H1 (cell line): ENCODE data around the gene RPTOR.

Source experiments
- BRCA1 ChIP-seq: IDR thresholded peaks from 2 replicates; pipeline ENCODE4 v1.6.1; 2012; ENCODE audit warnings: low read depth, low read length, improper control_type of control experiment
- CEBPB ChIP-seq: IDR thresholded peaks from 2 replicates; pipeline ENCODE4 v1.6.1; 2012; ENCODE audit warnings: low read depth, low read length
- EGR1 ChIP-seq: IDR thresholded peaks from 2 replicates; pipeline ENCODE4 v1.6.1; 2011; ENCODE audit warnings: low read depth, low read length, borderline replicate concordance
- GABPA ChIP-seq: IDR thresholded peaks from 2 replicates; pipeline ENCODE4 v1.6.1; 2011; ENCODE audit warnings: mild to moderate bottlenecking, low read length, moderate library complexity, borderline replicate concordance; ENCODE audit not compliant: insufficient read depth
- KDM1A ChIP-seq: fragments of 200-600, 300-600 bp; sonication (generic); IDR thresholded peaks from 2 replicates; pipeline ENCODE4 v1.7.1; 2016; ENCODE audit warnings: mild to moderate bottlenecking, low read length, borderline replicate concordance
- POLR2A ChIP-seq, 2 experiments: IDR thresholded peaks; 1 replicate in 1 of 2; 2 replicates in 1 of 2; pipeline ENCODE4 v1.6.1; 2011; ENCODE audit warnings: low read depth in 2 of 2, low read length in 2 of 2, mild to moderate bottlenecking in 2 of 2; ENCODE audit errors: control extremely low read depth in 1 of 2
- RAD21 ChIP-seq, 2 experiments: IDR thresholded peaks in 1 of 2; conservative IDR thresholded peaks in 1 of 2; 2 replicates each; pipeline ENCODE4 v1.6.1; 2011; ENCODE audit warnings: low read depth in 2 of 2, low read length in 2 of 2, improper control_type of control experiment in 1 of 2, inconsistent platforms in 1 of 2, mild to moderate bottlenecking in 1 of 2, moderate library complexity in 1 of 2
- RXRA ChIP-seq: IDR thresholded peaks from 2 replicates; pipeline ENCODE4 v1.6.1; 2011; ENCODE audit warnings: low read depth, mild to moderate bottlenecking, low read length, moderate library complexity; ENCODE audit not compliant: insufficient read depth
- SAP30 ChIP-seq: fragments of 300-600 bp; sonication (generic); IDR thresholded peaks from 2 replicates; pipeline ENCODE4 v1.7.1; 2012; ENCODE audit warnings: low read length, moderate library complexity, mild to moderate bottlenecking, inconsistent platforms; ENCODE audit not compliant: insufficient read depth, insufficient replicate concordance
- SP1 ChIP-seq: IDR thresholded peaks from 2 replicates; pipeline ENCODE4 v1.6.1; 2011; ENCODE audit warnings: low read depth, low read length
- TBP ChIP-seq: IDR thresholded peaks from 2 replicates; pipeline ENCODE4 v1.6.1; 2011; ENCODE audit warnings: low read depth, low read length, improper control_type of control experiment
- TF ChIP-seq, protein P1 (sequence below), 3 experiments: IDR thresholded peaks; 1 replicate in 2 of 3; 2 replicates in 1 of 3; pipeline versions ENCODE4 v1.5.1 to v1.6.1; 2011; ENCODE audit warnings: low read length in 3 of 3, mild to moderate bottlenecking in 3 of 3, inconsistent platforms in 2 of 3, low read depth in 1 of 3, moderate library complexity in 1 of 3; ENCODE audit not compliant: insufficient read depth in 1 of 3; ENCODE audit errors: control extremely low read depth in 1 of 3
- TF ChIP-seq, protein P2 (sequence below): IDR thresholded peaks from 2 replicates; pipeline ENCODE4 v1.6.1; 2012; ENCODE audit warnings: inconsistent platforms

DNA sequence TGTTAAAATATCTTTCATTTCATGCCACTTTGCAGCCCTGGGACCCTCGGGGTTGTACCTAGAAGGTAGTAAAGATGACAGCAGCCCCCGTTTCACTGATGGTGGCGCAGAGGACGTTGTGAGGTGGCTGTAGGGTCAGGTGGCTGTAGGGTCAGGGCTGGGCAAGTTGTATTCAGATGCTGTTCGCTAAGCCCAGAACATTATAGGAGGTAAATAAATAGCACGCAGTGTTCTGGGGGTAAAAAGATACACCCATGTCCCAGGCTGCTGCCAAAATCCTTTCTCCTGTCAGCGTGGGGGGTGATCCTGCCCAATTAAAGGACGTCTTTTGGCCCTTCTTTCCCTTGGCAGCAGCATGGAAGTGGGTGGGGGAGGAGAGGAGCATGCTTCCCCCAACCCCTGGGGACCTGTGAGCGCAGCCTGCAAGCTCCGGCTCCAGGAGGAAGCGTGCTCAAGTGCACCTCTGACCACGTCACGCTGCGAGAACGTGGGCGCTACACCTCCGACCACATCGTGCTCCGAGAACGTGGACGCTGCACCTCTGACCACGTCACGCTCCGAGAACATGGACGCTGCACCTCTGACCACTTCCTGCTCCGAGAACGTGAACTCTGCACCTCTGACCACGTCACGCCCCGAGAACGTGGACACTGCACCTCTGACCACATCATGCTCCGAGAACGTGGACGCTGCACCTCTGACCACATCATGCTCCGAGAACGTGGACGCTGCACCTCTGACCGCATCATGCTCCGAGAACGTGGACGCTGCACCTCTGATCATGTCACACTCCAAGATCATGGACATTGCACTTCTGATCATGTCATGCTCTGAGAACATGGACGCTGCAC lies 182.1 kb downstream of the RPTOR start:
- no peak for TF ChIP-seq RAD21 (IDR thresholded peaks at IDR 0.05 in 1 of 2, conservative IDR thresholded peaks at IDR 0.05 in 1 of 2; ENCODE audit: low read depth in 2 of 2, low read length in 2 of 2)
- TF ChIP-seq TBP = no peak
- no peak for TF ChIP-seq EGR1
- no peak for TF ChIP-seq SP1
- no peak for TF ChIP-seq BRCA1
- no peak for TF ChIP-seq RXRA
- TF ChIP-seq SAP30 = no peak
- no peak for TF ChIP-seq CEBPB
- TF ChIP-seq, protein P1, sequence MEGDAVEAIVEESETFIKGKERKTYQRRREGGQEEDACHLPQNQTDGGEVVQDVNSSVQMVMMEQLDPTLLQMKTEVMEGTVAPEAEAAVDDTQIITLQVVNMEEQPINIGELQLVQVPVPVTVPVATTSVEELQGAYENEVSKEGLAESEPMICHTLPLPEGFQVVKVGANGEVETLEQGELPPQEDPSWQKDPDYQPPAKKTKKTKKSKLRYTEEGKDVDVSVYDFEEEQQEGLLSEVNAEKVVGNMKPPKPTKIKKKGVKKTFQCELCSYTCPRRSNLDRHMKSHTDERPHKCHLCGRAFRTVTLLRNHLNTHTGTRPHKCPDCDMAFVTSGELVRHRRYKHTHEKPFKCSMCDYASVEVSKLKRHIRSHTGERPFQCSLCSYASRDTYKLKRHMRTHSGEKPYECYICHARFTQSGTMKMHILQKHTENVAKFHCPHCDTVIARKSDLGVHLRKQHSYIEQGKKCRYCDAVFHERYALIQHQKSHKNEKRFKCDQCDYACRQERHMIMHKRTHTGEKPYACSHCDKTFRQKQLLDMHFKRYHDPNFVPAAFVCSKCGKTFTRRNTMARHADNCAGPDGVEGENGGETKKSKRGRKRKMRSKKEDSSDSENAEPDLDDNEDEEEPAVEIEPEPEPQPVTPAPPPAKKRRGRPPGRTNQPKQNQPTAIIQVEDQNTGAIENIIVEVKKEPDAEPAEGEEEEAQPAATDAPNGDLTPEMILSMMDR (IDR thresholded peaks at IDR 0.05; ENCODE audit: control extremely low read depth in 1 of 3, insufficient read depth in 1 of 3, low read depth in 1 of 3, low read length in 3 of 3) = no peak
- TF ChIP-seq, protein P2, sequence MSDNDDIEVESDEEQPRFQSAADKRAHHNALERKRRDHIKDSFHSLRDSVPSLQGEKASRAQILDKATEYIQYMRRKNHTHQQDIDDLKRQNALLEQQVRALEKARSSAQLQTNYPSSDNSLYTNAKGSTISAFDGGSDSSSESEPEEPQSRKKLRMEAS = no peak
- no peak for TF ChIP-seq KDM1A
- TF ChIP-seq GABPA = no peak
- TF ChIP-seq POLR2A (IDR thresholded peaks at IDR 0.05; ENCODE audit: control extremely low read depth in 1 of 2, low read depth in 2 of 2, low read length in 2 of 2) = no peak
